Thoracic aorta (tissue), 2 donors: ENCODE measurements around the gene ELF1. TPM values are rescaled to one million over a fixed set of nuclear protein-coding genes. Genes with fewer than 3 reads are reported as not detected.
"Not testable (repeated sequence)": the region's sequence is repeated elsewhere in the genome, so short reads cannot be mapped to it uniquely, and the experiment has no call there.

ENCODE experiments used
- ATAC-seq: fragments of 150-250 bp; one replicate; pipeline ENCODE4 v1.8.0; 2017; ENCODE audit warnings: low read depth; ENCODE audit not compliant: insufficient number of reproducible peaks, low FRiP score
- DNase-seq: peaks from one replicate; pipeline ENCODE4 v3.0.0-alpha.2; 2020; ENCODE audit warnings: low spot score
- H3K27ac ChIP-seq, 2 donors: fragments of 200-600 bp; sonication (generic); 1 replicate in 1 of 2; 2 replicates in 1 of 2; pipeline ENCODE4 v1.5.1; 2016; ENCODE audit warnings: mild to moderate bottlenecking in 2 of 2, moderate library complexity in 2 of 2
- H3K27me3 ChIP-seq: fragments of 200-600 bp; sonication (generic); replicated peaks from 2 replicates; pipeline ENCODE4 v1.6.0; 2016; ENCODE audit warnings: mild to moderate bottlenecking; ENCODE audit not compliant: insufficient read depth
- H3K36me3 ChIP-seq: fragments of 200-600 bp; sonication (generic); one replicate; pipeline ENCODE4 v1.5.1; 2016
- H3K4me1 ChIP-seq, 2 donors: fragments of 200-600 bp; sonication (generic); 1 replicate in 1 of 2; 2 replicates in 1 of 2; pipeline versions ENCODE4 v1.5.1 to v1.6.0; 2016; ENCODE audit warnings: low read depth in 2 of 2, mild to moderate bottlenecking in 1 of 2; ENCODE audit not compliant: control insufficient read depth in 1 of 2
- H3K4me3 ChIP-seq: fragments of 200-600 bp; sonication (generic); 2 replicates; pipeline ENCODE4 v1.5.1; 2016; ENCODE audit warnings: mild to moderate bottlenecking
- H3K9me3 ChIP-seq: fragments of 200-600 bp; sonication (generic); 2 replicates; pipeline ENCODE4 v1.5.1; 2016
- total RNA-seq, 2 donors: library from RNA; depleted of rRNA; stranded (reverse); fragments of >200 nt; gene quantifications; one replicate each; pipeline versions ENCODE4 v1.1.0 to v1.2.3, GENCODE V29; 2016
- TF ChIP-seq, protein P1 (sequence below): fragments of 200-600 bp; sonication (generic); IDR thresholded peaks from one replicate; pipeline ENCODE4 v1.5.1; 2019; ENCODE audit warnings: antibody characterized with exemption

Gene ELF1
- total RNA-seq, 2 donors from 2014 or later, result 54.7 to 99.9 TPM

DNA sequence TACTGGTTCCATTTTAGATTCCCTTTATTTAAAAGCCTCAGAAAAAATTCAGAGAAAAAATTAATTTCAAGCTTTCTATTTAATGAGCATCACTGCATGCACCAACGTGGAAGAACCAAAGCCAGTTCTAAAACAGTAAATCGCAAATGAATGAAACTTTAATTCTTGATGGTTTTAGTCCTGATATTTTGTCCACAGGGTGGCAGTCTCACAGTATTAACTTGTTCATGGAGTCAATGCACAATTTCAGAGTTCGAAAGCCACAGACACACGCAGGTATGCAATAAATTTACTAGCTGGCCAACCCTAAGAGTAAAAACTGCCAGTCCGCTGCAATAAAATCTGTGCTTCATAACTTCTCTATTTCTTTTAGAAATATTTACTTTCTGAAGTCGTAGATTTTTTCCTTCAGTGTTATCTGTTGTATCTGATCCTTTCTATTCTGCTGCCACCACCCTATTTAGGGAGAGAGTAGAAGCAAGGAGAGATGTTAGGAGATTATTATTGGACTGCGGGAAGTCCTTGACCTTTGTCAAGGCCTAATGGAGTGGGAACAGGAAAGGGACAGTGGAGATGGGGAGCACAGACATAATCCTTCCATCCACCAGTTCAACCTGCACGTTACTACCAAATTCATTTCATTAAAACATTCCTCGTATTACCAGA, 35.2 kb upstream of the ELF1 start:
- TF ChIP-seq, protein P1, sequence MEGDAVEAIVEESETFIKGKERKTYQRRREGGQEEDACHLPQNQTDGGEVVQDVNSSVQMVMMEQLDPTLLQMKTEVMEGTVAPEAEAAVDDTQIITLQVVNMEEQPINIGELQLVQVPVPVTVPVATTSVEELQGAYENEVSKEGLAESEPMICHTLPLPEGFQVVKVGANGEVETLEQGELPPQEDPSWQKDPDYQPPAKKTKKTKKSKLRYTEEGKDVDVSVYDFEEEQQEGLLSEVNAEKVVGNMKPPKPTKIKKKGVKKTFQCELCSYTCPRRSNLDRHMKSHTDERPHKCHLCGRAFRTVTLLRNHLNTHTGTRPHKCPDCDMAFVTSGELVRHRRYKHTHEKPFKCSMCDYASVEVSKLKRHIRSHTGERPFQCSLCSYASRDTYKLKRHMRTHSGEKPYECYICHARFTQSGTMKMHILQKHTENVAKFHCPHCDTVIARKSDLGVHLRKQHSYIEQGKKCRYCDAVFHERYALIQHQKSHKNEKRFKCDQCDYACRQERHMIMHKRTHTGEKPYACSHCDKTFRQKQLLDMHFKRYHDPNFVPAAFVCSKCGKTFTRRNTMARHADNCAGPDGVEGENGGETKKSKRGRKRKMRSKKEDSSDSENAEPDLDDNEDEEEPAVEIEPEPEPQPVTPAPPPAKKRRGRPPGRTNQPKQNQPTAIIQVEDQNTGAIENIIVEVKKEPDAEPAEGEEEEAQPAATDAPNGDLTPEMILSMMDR, result peak; percentile 50
- Histone ChIP-seq H3K27me3 (no peaks in the 10 kb centered on the region), H3K36me3 (no peaks in the 10 kb centered on the region), H3K4me3 (peak overlapping the region; percentile 17), H3K27ac (peak overlapping the region; percentile 5 to 62), H3K4me1 (peaks cover 51 to 81% of the 10 kb centered on the region in 2 donors), H3K9me3 (no peaks in the 10 kb centered on the region)
- ATAC-seq (no peak), DNase-seq (no peak)

DNA sequence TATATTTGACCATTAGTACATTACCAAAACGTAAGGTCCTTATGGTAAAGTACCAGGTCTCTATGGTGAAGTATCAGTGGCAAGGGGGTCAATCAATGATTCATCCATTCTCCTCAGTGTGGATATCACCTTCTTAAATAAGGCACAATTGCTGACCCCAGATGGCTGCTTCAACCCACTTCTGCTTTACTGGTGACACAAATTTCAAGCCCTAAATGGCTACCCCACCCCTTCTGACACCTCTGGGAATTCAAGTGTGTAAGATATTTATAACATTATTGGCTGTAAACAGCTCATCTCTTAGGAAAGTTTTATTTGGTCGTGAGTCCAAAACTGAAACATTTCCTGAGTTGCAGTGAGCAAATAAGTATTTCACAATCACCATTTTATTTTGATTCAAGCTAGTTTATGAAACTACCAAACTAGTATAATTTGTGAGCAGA, 34.3 kb upstream of the ELF1 start:
- no peaks in the 10 kb centered on the region for H3K36me3 ChIP-seq
- H3K9me3 ChIP-seq, result no peaks in the 10 kb centered on the region
- H3K4me3 ChIP-seq, result peak overlapping the region; percentile 33
- TF ChIP-seq, protein P1, result no peak
- H3K27me3 ChIP-seq, result no peaks in the 10 kb centered on the region
- ATAC-seq (peak; percentile 39), DNase-seq (no peak)
- H3K4me1 ChIP-seq, result peaks cover 45 to 74% of the 10 kb centered on the region in 2 donors
- H3K27ac ChIP-seq, result peak overlapping the region; percentile 43 to 62

DNA sequence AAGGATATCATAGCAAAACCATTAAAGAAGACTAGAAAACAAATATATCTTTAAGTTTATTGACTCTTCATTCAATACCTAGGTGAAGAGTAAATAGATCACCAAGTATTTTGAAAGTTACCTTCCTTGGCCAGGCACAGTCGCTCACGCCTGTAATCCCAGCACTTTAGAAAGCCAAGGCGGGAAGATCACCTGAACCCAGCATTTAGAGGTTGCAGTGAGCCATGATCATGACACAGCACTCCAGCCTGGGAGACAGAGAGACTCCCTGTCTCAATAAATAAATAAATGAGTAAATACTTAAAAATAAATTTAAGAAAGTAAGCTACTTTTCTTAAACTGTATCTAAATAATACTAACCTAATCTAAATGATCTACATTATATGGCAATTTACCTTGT, 33.3 kb upstream of the ELF1 start:
- no peak for ATAC-seq
- H3K4me1 ChIP-seq, result peaks cover 40 to 65% of the 10 kb centered on the region in 2 donors

DNA sequence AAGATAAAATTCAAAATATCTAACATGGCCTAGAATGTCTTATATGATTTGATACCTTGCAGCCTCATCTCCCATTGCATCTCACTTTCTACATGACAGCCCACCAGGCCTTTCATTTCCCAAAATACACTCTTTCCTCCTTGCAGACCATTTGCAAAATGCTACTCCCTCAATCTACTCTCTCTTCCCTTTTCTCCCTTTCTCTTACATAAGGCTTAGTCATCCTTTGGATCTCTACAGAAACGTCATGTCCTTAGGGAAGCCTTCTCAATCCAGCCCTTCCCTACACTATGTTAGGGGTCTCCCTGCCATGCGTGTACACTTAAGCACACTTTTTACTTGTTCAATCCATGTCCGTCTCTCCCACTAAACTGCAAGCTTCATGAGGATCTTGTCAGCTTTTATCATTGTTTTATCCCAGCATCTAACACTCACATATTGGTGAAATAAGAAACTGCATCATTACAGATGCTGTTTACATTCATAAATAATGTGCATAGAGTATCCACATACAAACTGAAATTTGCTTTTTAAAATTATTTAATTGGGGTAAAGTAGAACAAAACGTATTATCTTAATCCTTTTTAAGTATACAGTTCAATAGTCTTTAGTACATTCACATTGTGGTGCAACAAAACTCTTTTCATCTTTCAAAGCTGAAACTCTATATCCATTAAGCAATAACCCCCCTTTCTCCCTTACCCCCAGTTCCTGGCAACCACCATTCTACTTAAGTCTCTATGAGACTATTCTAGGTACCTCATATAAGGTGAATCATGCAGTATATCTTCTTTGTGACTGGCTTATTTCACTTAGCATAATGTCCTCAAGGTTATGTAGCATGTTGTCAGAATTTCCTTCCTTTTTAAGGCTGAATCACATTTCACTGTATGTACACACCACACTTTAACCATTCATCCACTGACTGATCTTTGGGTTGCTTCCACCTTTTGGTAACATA, 30.6 kb upstream of the ELF1 start:
- no peak for ATAC-seq
- Histone ChIP-seq H3K36me3 (peaks cover 3% of the 10 kb centered on the region), H3K27ac (no peak overlapping the region), H3K9me3 (no peaks in the 10 kb centered on the region), H3K27me3 (no peaks in the 10 kb centered on the region), H3K4me1 (peaks cover 21 to 40% of the 10 kb centered on the region in 2 donors), H3K4me3 (no peak overlapping the region)
- TF ChIP-seq, protein P1, result no peak
- DNase-seq, result no peak

More for the DNA sequence above, 33.3 kb upstream of the ELF1 start:
- Histone ChIP-seq H3K27ac (no peak overlapping the region), H3K9me3 (no peaks in the 10 kb centered on the region), H3K36me3 (peaks cover under 1% of the 10 kb centered on the region), H3K4me3 (no peak overlapping the region), H3K27me3 (no peaks in the 10 kb centered on the region)
- DNase-seq, result no peak
- TF ChIP-seq, protein P1, result no peak

DNA sequence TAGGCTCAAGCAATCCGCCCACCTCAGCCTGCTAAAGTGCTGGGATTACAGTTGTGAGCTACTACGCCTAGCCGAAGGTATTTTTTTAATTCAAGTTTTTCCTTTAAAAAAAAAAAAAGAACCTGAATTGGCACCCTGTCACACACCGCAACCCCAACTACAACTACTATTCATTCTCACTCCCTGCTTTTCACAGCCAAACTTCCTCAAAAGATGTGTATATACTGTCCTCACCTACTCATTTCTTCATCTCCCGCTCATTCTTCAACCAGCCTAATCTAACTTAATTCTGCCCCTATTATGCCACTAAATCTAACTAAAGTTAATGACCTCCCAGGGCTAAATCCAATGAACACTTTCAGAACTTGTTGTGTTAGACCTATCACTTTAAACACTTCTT, 29.5 kb upstream of the ELF1 start:
- Histone ChIP-seq H3K4me3 (no peak overlapping the region), H3K4me1 (peaks cover 12 to 29% of the 10 kb centered on the region in 2 donors), H3K9me3 (no peaks in the 10 kb centered on the region), H3K27ac (no peak overlapping the region), H3K27me3 (no peaks in the 10 kb centered on the region), H3K36me3 (peaks cover 3% of the 10 kb centered on the region)
- TF ChIP-seq, protein P1, result no peak
- ATAC-seq (no peak), DNase-seq (no peak)

DNA sequence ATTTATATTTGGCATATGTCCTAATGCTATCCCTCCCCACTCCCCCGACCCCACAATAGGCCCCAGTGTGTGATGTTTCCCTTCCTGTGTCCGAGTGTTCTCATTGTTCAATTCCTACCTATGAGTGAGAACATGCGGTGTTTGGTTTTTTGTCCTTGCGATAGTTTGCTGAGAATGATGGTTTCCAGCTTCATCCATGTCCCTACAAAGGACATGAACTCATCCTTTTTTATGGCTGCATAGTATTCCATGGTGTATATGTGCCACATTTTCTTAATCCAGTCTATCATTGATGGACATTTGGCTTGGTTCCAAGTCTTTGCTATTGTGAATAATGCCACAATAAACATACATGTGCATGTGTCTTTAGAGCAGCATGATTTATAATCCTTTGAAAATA, 23.3 kb upstream of the ELF1 start:
- DNase-seq, H3K36me3 ChIP-seq, H3K27ac ChIP-seq, H3K9me3 ChIP-seq, ATAC-seq, H3K4me3 ChIP-seq, H3K27me3 ChIP-seq: not testable (repeated sequence)
- H3K4me1 ChIP-seq, result peaks cover 5 to 20% of the 10 kb centered on the region in 2 donors
